ENCODE measurements around the gene HOXD13. TPM values are rescaled to one million over a fixed set of nuclear protein-coding genes. Genes with fewer than 3 reads are reported as not detected.

Gene HOXD13
- total RNA-seq, 2 experiments from 2014 or later: not detected

DNA sequence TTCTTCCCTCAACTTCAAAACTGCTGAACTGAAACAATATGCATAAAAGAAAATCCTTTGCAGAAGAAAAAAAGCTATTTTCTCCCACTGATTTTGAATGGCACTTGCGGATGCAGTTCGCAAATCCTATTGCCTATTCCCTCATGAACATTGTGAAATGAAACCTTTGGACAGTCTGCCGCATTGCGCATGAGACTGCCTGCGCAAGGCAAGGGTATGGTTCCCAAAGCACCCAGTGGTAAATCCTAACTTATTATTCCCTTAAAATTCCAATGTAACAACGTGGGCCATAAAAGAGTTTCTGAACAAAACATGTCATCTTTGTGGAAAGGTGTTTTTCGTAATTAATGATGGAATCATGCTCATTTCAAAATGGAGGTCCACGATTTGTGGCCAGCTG, 45.4 kb downstream of the HOXD13 start:
- no peaks in the 10 kb centered on the region for H3K79me2 ChIP-seq (ENCODE audit: insufficient read depth, low read depth, low read length)
- no peaks in the 10 kb centered on the region for H3K9me3 ChIP-seq (ENCODE audit: low read length)
- POLR2A ChIA-PET: no interaction called here
- no peaks in the 10 kb centered on the region for H3K36me3 ChIP-seq (ENCODE audit: insufficient read depth, low read length)
- H4K20me1 ChIP-seq (ENCODE audit: insufficient read depth, low read length): no peaks in the 10 kb centered on the region
- no peaks in the 10 kb centered on the region for H3K9me2 ChIP-seq (ENCODE audit: insufficient read depth, low read length)
- TF ChIP-seq EZH2phosphoT487 (IDR thresholded peaks at IDR 0.05; ENCODE audit: borderline replicate concordance, low read depth, low read length): no peak
- TF ChIP-seq, protein P1, sequence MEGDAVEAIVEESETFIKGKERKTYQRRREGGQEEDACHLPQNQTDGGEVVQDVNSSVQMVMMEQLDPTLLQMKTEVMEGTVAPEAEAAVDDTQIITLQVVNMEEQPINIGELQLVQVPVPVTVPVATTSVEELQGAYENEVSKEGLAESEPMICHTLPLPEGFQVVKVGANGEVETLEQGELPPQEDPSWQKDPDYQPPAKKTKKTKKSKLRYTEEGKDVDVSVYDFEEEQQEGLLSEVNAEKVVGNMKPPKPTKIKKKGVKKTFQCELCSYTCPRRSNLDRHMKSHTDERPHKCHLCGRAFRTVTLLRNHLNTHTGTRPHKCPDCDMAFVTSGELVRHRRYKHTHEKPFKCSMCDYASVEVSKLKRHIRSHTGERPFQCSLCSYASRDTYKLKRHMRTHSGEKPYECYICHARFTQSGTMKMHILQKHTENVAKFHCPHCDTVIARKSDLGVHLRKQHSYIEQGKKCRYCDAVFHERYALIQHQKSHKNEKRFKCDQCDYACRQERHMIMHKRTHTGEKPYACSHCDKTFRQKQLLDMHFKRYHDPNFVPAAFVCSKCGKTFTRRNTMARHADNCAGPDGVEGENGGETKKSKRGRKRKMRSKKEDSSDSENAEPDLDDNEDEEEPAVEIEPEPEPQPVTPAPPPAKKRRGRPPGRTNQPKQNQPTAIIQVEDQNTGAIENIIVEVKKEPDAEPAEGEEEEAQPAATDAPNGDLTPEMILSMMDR (conservative IDR thresholded peaks at IDR 0.05; ENCODE audit: low read length): no peak
- H3K4me2 ChIP-seq (ENCODE audit: low read length): no peak overlapping the region
- H3K4me1 ChIP-seq (ENCODE audit: insufficient read depth, low read length, poor library complexity, severe bottlenecking): peaks cover 3% of the 10 kb centered on the region
- intact Hi-C loops (cut with micrococcal nuclease; ENCODE audit: unreplicated experiment): no loop called here
- no peak overlapping the region for H3K27ac ChIP-seq (ENCODE audit: low read depth, low read length, poor library complexity, severe bottlenecking)
- no TSS peak for BruUV-seq (replicated peaks)
- CTCF ChIA-PET (ENCODE audit: unreplicated experiment): no interaction called here
- no peak for DNase-seq (ENCODE audit: low spot score)
- no peak overlapping the region for H2AFZ ChIP-seq (ENCODE audit: low read length)
- no peak overlapping the region for H3K4me3 ChIP-seq (ENCODE audit: low read depth, low read length, poor library complexity, severe bottlenecking)

DNA sequence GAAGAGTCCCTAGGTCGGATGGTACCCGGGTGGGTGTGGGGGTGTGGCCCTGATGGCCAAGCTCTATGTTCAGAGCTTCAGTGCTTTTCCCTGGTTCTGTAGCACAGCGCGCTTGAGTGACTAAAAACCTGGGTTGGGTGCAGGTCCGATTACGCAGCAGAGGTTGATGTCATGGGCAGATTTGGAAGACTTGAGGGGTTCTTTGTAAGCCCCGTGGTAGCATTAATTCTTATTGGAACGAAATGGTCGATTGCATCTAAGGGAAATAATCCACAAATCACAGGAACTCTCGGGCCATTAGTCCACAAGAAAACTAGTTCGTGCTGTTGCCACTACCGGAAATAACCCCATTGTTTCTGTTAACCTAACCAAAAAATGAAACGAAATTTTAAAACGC, 46.0 kb downstream of the HOXD13 start:
- BruUV-seq (replicated peaks): no TSS peak
- Histone ChIP-seq H3K4me1 (ENCODE audit: insufficient read depth, low read length, poor library complexity, severe bottlenecking) (peaks cover 3% of the 10 kb centered on the region), H4K20me1 (ENCODE audit: insufficient read depth, low read length) (no peaks in the 10 kb centered on the region), H3K79me2 (ENCODE audit: insufficient read depth, low read depth, low read length) (no peaks in the 10 kb centered on the region), H3K27ac (ENCODE audit: low read depth, low read length, poor library complexity, severe bottlenecking) (no peak overlapping the region), H3K9me2 (ENCODE audit: insufficient read depth, low read length) (no peaks in the 10 kb centered on the region), H3K4me3 (ENCODE audit: low read depth, low read length, poor library complexity, severe bottlenecking) (no peak overlapping the region), H2AFZ (ENCODE audit: low read length) (no peak overlapping the region), H3K9me3 (ENCODE audit: low read length) (no peaks in the 10 kb centered on the region), H3K36me3 (ENCODE audit: insufficient read depth, low read length) (no peaks in the 10 kb centered on the region), H3K4me2 (ENCODE audit: low read length) (no peak overlapping the region)
- ChIA-PET POLR2A (interaction anchor here (0.6 kb wide), 1 partner anchor 518 kb away, joined by 4 read pairs; no protein-coding TSS in a partner anchor), CTCF (ENCODE audit: unreplicated experiment) (no interaction called here)
- no peak for DNase-seq (ENCODE audit: low spot score)
- no peak for TF ChIP-seq EZH2phosphoT487 (IDR thresholded peaks at IDR 0.05; ENCODE audit: borderline replicate concordance, low read depth, low read length)
- intact Hi-C loops (cut with micrococcal nuclease; ENCODE audit: unreplicated experiment): no loop called here

DNA sequence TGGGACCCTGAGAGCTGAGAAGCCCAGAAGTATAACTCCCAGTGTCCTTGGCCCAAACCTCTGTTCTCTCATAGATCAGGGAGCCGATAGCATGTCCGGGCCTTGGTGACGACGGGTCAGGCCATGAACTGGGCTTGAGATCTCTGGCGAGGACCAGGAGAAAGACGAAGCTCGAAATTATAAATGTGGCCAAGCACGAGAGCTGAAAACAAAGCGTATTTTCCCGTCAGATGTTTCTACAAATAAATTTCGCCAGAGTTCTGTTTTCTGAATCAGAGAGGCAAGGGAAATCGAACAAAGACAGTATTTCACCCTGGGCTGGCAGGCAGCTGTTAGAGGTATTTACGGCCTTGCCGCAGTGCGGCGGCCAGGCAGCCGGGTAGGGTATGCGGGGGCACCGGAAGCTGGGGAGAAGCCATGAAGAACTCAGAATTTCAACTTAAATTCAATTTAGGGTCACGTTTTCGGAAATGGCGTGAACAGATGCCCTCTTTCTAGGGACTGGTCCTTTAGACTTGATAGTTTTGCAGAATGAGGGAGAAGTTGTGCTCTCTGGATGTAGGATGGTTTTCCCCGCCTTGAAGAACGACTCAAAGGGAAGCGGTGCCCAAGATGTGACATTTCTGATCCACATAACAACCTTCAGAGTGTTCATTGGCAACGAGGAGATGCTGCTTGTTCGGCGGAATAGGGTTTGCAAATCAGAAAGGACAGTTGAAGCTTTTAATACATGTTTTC, 46.6 kb downstream of the HOXD13 start:
- intact Hi-C loops (cut with micrococcal nuclease; ENCODE audit: unreplicated experiment): no loop called here
- no TSS peak for BruUV-seq (replicated peaks)
- no peak for DNase-seq (ENCODE audit: low spot score)
- H3K4me1 ChIP-seq (ENCODE audit: insufficient read depth, low read length, poor library complexity, severe bottlenecking): peaks cover 3% of the 10 kb centered on the region
- CTCF ChIA-PET (ENCODE audit: unreplicated experiment): no interaction called here
- no peaks in the 10 kb centered on the region for H4K20me1 ChIP-seq (ENCODE audit: insufficient read depth, low read length)
- no peak overlapping the region for H3K4me3 ChIP-seq (ENCODE audit: low read depth, low read length, poor library complexity, severe bottlenecking)
- no peak overlapping the region for H2AFZ ChIP-seq (ENCODE audit: low read length)
- no peaks in the 10 kb centered on the region for H3K79me2 ChIP-seq (ENCODE audit: insufficient read depth, low read depth, low read length)
- no peaks in the 10 kb centered on the region for H3K36me3 ChIP-seq (ENCODE audit: insufficient read depth, low read length)
- TF ChIP-seq EZH2phosphoT487 (IDR thresholded peaks at IDR 0.05; ENCODE audit: borderline replicate concordance, low read depth, low read length): no peak
- H3K4me2 ChIP-seq (ENCODE audit: low read length): no peak overlapping the region
- H3K27ac ChIP-seq (ENCODE audit: low read depth, low read length, poor library complexity, severe bottlenecking): no peak overlapping the region
- H3K9me2 ChIP-seq (ENCODE audit: insufficient read depth, low read length): no peaks in the 10 kb centered on the region
- H3K9me3 ChIP-seq (ENCODE audit: low read length): no peaks in the 10 kb centered on the region
- POLR2A ChIA-PET: interaction anchor here (0.6 kb wide), 1 partner anchor 517 kb away, joined by 4 read pairs; no protein-coding TSS in a partner anchor
